ENCODE data around the gene CFAP298. TPM values are rescaled to one million over a fixed set of nuclear protein-coding genes. Genes with fewer than 3 reads are reported as not detected.

CFAP298 gene
- total RNA-seq, 1 donor from 2014 or later = 22.0 TPM

Other genes starting within 250 kb of the CFAP298 start
- 10.5 TPM for gene URB1, start 219.4 kb downstream of the CFAP298 start, total RNA-seq
- 15.4 TPM for gene EVA1C, start 199.7 kb downstream of the CFAP298 start, total RNA-seq
- gene TCP10L, start 26.9 kb downstream of the CFAP298 start, total RNA-seq = 2.5 TPM
- gene SYNJ1, start 115.6 kb upstream of the CFAP298 start, total RNA-seq = 10.8 TPM
- gene PAXBP1, start 159.4 kb upstream of the CFAP298 start, total RNA-seq = 16.4 TPM

All from cardiac septum (tissue), 1 donor.